GM19467 (cell line): ENCODE measurements around the gene FEZ2.

Experiments
- ATAC-seq: cut with Tn5 transposase; IDR thresholded peaks from one replicate; pipeline ENCODE4 v1.9.1; 2021; ENCODE audit warnings: mild to moderate bottlenecking, moderate library complexity; ENCODE audit not compliant: unreplicated experiment

The FEZ2 gene

GRCh38 chr2:36534275-36534799, 63.6 kb downstream of the FEZ2 start:
- no peak for ATAC-seq

GRCh38 chr2:36530983-36531354, 67.0 kb downstream of the FEZ2 start:
- ATAC-seq, result no peak

GRCh38 chr2:36530178-36530982, 67.6 kb downstream of the FEZ2 start:
- peak; percentile 58 for ATAC-seq

- ATAC-seq, result peak; percentile 30
These were observed 69.1 kb downstream of the FEZ2 start for GRCh38 chr2:36528766-36529392.

GRCh38 chr2:36528274-36528673, 69.7 kb downstream of the FEZ2 start:
- peak; percentile 67 for ATAC-seq

- no peak for ATAC-seq
These were observed 71.7 kb downstream of the FEZ2 start for GRCh38 chr2:36526226-36526625.

- ATAC-seq, result no peak
These were observed 72.7 kb downstream of the FEZ2 start for GRCh38 chr2:36525245-36525644.

- ATAC-seq, result no peak
These were observed 74.8 kb downstream of the FEZ2 start for GRCh38 chr2:36523153-36523552.

GRCh38 chr2:36520431-36520830, 77.5 kb downstream of the FEZ2 start:
- no peak for ATAC-seq

- no peak for ATAC-seq
These were observed 81.7 kb downstream of the FEZ2 start for GRCh38 chr2:36516136-36516870.

GRCh38 chr2:36515538-36515937, 82.4 kb downstream of the FEZ2 start:
- ATAC-seq, result no peak

GRCh38 chr2:36513661-36514060, 84.3 kb downstream of the FEZ2 start:
- ATAC-seq, result no peak

GRCh38 chr2:36512705-36513104, 85.3 kb downstream of the FEZ2 start:
- no peak for ATAC-seq

GRCh38 chr2:36511858-36512603, 85.9 kb downstream of the FEZ2 start:
- no peak for ATAC-seq

- no peak for ATAC-seq
These were observed 88.9 kb downstream of the FEZ2 start for GRCh38 chr2:36509075-36509474.

- peak; percentile 96 for ATAC-seq
These were observed 90.6 kb downstream of the FEZ2 start for GRCh38 chr2:36507408-36507812.
